ENCODE data around the gene LIN54. TPM values are rescaled to one million over a fixed set of nuclear protein-coding genes. Genes with fewer than 3 reads are reported as not detected.
"Not testable (repeated sequence)": the region's sequence is repeated elsewhere in the genome, so short reads cannot be mapped to it uniquely, and the experiment has no call there.

LIN54 gene
- total RNA-seq, 1 donor from 2014 or later, result 31.9 TPM

DNA sequence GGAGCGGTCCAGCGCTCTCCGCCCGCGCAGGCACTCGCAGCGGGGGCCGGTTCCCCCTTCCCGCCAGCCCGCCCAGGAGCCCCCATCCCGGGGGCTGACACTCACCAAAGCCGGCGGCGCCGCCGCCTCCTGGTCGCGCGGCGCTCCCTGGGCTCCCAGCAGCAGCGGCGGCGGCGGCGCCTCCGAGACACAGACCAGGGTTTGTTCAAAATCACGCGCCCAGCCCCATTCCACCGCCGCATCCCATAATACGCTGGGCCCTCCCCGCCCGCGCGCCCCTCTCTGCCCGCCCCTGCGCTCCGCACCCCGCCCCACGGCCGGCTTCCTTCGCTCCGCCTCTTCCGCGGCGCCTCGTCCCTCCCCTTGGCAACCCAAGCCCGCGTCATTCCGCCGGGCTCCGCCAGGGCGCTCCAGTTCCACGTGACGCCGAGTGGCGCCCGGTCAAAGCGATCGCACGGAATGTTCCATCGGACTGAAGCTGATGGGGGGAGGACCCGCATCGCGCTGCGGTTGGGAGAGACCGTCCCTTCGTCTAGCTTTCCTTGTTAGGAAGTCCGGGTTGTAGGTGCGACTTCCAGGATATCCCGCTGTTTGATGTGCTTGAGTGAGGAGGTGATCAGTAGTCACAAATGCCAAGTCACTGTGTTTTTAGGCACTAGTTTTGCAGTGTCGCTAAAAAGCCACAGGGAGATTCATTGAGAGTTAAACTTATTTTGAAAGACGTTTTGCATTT, 2.2 kb upstream of the LIN54 start:
- intact Hi-C loops (cut with micrococcal nuclease), result loop anchor here (1.0 to 5.0 kb wide), 7 partner anchors 21 to 726 kb away; partner anchors contain the start of genes ENOPH1, HELQ and HNRNPDL

GRCh38 chr4:83012200-83012686, 1.6 kb upstream of the LIN54 start:
- intact Hi-C loops (cut with micrococcal nuclease), result loop anchor here (1.0 to 5.0 kb wide), 6 partner anchors 73 to 725 kb away; partner anchors contain the start of genes ENOPH1, HELQ and HNRNPDL

- intact Hi-C loops (cut with micrococcal nuclease), result loop anchor here (1.0 to 5.0 kb wide), 8 partner anchors 23 to 724 kb away; partner anchors contain the start of genes ABRAXAS1, ENOPH1, HELQ and HNRNPDL
Observed at GRCh38 chr4:83011689-83012199, 1.1 kb upstream of the LIN54 start.

- intact Hi-C loops (cut with micrococcal nuclease), result loop anchor here (1.0 to 5.0 kb wide), 8 partner anchors 21 to 723 kb away; partner anchors contain the start of genes COPS4, COQ2, HNRNPD and SEC31A
Observed at GRCh38 chr4:83010111-83010521, 507 bp downstream of the LIN54 start.

- intact Hi-C loops (cut with micrococcal nuclease), result no loop called here
Observed at GRCh38 chr4:83009529-83009928, 1.1 kb downstream of the LIN54 start.

DNA sequence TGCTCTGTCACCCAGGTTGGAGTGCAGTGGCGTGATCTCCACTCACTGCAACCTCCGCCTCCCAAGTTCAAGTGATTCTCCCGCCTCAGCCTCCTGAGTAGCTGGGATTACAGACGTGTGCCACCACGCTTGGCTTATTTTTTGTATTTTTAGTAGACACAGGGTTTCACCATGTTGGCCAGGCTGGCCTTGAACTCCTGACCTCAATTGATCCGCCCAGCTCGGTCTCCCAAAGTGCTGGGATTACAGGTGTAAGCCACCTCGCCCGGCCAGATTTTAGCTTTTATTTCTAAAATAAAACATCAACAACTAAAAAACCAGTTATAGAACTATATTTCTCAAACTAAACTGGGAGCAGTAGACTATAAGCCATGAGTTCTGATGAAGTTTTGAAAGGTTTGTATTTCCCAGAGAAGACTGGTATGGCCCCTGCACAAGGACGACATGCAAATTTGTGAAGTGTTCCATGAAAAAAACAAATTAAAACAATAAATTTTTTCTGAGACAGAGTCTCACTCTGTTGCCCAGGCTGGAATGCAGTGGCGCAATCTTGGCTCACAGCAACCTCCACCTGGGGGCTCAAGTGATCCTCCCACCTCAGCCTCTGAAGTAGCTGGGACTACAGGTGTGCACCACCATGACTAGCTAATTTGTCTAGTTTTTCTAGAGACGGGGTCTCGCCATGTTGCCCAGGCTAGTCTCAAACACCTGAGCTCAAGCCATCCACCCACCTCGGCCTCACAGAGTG, 7.4 kb downstream of the LIN54 start:
- intact Hi-C loops (cut with micrococcal nuclease), result not testable (repeated sequence)

GRCh38 chr4:83002329-83002728, 8.3 kb downstream of the LIN54 start:
- intact Hi-C loops (cut with micrococcal nuclease), result no loop called here

DNA sequence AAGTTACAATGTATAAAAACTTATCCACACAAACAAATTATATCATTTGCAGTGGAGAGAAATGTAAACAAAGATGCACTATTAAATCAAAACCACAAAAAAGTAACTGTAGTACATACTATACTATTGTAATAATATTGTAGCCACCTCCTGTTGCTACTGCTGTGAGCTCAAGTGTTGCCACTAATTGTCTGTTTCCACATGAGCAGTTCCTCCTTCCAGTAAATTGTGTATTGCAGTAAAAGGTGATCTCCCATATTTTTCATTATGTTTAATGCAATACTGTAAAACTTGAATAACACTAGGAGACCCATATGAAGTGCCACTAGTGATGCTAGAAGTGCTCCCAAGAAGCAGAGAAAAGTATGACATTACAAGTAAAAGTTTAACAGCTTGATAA, 11.7 kb downstream of the LIN54 start:
- intact Hi-C loops (cut with micrococcal nuclease), result no loop called here

DNA sequence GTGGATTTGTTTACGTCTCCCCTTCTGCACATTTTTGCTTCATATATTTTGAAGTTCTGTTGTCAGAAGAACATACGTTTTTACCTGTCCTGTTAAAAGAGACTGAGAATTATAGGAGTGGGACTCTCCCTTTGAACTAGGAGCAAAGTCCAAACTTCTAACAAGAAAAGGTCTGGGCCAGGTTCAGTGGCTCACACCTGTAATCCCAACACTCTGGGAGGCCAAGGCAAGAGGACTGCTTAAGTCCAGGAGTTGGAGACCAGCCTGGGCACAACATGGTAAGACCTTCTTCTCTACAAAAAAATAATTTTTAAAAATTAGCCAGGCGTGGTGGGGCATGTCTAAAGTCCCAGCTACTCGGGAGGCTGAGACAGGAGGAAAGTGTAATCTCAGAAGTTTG, 15.8 kb downstream of the LIN54 start:
- intact Hi-C loops (cut with micrococcal nuclease), result no loop called here

GRCh38 chr4:82989575-82990429, 20.8 kb downstream of the LIN54 start:
- intact Hi-C loops (cut with micrococcal nuclease), result loop anchor here (2.0 kb wide), 1 partner anchor 21 kb away; the partner anchor contains the start of gene LIN54

GRCh38 chr4:82988323-82988832, 22.2 kb downstream of the LIN54 start:
- intact Hi-C loops (cut with micrococcal nuclease), result loop anchor here (2.0 kb wide), 1 partner anchor 22 kb away; the partner anchor contains the start of gene LIN54

DNA sequence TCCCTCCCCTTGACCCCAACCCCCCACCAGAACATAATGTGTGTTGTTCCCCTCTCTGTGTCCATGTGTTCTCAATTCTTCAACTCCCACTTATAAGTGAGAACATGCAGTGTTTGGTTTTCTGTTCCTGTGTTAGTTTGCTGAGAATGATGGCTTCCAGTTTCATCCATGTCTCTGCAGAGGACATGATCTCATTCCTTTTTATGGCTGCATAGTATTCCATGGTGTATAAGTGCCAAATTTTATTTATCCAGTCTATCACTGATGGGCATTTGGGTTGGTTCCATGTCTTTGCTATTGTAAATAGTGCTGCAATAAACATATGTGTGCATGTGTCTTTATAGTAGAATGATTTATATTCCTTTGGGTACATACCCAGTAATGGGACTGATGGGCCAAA, 23.1 kb downstream of the LIN54 start:
- intact Hi-C loops (cut with micrococcal nuclease), result not testable (repeated sequence)

DNA sequence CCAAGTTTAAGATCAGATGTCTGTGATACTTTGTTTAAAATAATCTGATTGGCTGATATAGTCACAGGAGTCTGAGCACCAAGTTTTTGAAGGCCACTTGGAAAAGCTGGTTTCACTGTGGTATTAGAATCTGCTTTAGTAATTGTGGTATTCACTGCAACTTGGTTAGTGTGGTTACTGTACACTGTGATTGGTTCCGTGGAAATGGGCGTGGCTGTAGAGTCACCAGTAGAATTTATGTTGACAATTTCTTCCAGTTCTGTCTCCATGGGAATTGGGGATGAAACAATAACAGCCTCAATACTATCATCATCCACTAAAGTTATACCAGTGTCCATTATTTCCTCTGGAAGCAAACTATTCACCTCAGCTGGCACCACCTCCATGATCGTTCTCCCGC, 26.2 kb downstream of the LIN54 start:
- intact Hi-C loops (cut with micrococcal nuclease), result no loop called here

- intact Hi-C loops (cut with micrococcal nuclease), result no loop called here
Observed at GRCh38 chr4:82983444-82983843, 27.2 kb downstream of the LIN54 start.

GRCh38 chr4:82981138-82981537, 29.5 kb downstream of the LIN54 start:
- intact Hi-C loops (cut with micrococcal nuclease), result no loop called here

- intact Hi-C loops (cut with micrococcal nuclease), result no loop called here
Observed at GRCh38 chr4:82975792-82976191, 34.8 kb downstream of the LIN54 start.

GRCh38 chr4:82969414-82969813, 41.2 kb downstream of the LIN54 start:
- intact Hi-C loops (cut with micrococcal nuclease), result no loop called here

- intact Hi-C loops (cut with micrococcal nuclease), result no loop called here
Observed at GRCh38 chr4:82968972-82969371, 41.7 kb downstream of the LIN54 start.

GRCh38 chr4:82965763-82966162, 44.9 kb downstream of the LIN54 start:
- intact Hi-C loops (cut with micrococcal nuclease), result no loop called here

DNA sequence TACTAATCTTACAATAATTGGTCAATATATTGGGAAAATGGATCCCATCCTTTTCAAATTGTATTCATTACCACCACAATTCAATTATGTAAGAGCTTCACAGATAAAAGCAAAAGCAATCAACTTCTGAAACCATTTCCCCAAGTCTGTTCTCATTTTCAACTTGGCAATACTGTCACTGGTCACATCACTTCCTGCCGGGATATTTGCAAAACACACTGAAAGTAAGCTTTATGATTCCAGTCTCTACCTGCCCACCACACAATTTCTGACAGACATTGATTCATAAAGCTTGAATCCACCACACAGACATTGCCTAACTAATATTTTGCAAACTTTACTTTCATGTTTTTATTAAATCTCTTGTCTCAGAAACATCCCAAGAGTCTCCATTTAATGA, 53.6 kb downstream of the LIN54 start:
- intact Hi-C loops (cut with micrococcal nuclease), result no loop called here

GRCh38 chr4:82954212-82954611, 56.4 kb downstream of the LIN54 start:
- intact Hi-C loops (cut with micrococcal nuclease), result no loop called here

Data from T-helper 2 cell treated with Interferon-gamma antibody and Interleukin-4, amounts not matched to agents 100 ng/mL and 5 ng/mL, for 36 hours (primary cell).